GM21381 (cell line): Measurements from ENCODE around the gene HOXD12.

Experiments used
- ATAC-seq: cut with Tn5 transposase; IDR thresholded peaks from one replicate; pipeline ENCODE4 v1.9.1; 2021; ENCODE audit warnings: mild to moderate bottlenecking, moderate library complexity; ENCODE audit not compliant: unreplicated experiment

HOXD12 gene, protein sequence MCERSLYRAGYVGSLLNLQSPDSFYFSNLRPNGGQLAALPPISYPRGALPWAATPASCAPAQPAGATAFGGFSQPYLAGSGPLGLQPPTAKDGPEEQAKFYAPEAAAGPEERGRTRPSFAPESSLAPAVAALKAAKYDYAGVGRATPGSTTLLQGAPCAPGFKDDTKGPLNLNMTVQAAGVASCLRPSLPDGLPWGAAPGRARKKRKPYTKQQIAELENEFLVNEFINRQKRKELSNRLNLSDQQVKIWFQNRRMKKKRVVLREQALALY

DNA sequence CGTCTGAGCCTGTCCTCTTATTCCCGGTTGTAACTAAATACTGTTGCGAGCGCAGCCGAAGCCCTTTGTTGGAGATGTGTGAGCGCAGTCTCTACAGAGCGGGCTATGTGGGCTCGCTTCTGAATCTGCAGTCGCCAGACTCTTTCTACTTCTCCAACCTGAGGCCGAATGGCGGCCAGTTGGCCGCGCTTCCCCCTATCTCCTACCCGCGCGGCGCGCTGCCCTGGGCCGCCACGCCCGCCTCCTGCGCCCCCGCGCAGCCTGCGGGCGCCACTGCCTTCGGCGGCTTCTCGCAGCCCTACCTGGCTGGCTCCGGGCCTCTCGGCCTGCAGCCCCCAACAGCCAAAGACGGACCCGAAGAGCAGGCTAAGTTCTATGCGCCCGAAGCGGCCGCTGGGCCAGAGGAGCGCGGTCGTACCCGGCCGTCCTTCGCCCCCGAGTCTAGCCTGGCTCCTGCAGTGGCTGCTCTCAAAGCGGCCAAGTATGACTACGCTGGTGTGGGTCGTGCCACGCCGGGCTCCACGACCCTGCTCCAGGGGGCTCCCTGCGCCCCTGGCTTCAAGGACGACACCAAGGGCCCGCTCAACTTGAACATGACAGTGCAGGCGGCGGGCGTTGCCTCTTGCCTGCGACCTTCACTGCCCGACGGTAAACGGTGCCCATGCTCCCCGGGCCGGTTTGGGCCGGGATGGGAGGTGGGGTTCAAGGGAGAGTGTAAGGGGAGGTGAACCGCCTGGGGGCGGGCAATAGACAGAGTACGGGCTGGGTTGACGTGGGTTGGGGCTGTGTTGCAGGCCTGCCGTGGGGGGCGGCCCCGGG is at the start of gene HOXD12:
Gene HOXD12 (plus strand): TSS at position 68 of the 819 bp plus-strand sequence. CDS start 7 bp downstream, at position 75.
- ATAC-seq: no peak

DNA sequence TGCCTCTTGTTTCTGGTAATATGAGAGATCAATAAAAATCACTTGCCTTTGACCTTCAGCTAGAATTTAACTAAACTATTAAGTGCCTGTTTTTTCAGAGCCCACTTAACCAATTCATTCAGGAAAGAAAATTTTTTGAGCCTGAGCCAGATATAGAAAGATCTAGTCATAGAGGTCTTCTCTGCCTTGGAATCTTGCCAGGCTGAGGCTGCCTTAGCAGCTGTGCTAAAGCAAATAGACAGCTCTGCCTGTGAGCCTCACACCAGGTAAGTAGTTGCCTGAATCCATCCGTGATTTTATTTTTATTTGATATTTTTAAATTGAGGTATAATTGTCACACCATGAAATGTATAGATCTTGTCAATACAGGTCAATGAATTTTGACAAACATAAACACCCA is 43.2 kb upstream of the HOXD12 start:
- no peak for ATAC-seq

DNA sequence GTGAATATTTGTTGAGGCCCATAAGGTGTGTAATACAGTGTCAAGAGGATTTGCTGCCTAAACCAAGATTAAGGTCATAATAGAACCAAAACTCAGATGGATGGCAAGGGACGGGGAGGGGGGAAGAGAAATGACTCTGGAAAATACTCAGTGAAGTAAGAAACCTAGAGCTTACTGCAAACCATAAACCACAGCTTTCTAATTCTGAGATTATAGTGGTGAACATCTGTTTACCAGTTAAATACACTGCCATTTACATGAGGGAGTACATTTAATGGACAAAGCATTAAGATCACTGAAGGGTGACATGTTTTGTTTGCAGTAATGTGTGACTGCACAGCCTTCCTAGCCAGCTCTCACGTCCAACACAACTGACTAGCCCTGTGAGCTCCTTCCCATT is 35.6 kb upstream of the HOXD12 start:
- no peak for ATAC-seq

DNA sequence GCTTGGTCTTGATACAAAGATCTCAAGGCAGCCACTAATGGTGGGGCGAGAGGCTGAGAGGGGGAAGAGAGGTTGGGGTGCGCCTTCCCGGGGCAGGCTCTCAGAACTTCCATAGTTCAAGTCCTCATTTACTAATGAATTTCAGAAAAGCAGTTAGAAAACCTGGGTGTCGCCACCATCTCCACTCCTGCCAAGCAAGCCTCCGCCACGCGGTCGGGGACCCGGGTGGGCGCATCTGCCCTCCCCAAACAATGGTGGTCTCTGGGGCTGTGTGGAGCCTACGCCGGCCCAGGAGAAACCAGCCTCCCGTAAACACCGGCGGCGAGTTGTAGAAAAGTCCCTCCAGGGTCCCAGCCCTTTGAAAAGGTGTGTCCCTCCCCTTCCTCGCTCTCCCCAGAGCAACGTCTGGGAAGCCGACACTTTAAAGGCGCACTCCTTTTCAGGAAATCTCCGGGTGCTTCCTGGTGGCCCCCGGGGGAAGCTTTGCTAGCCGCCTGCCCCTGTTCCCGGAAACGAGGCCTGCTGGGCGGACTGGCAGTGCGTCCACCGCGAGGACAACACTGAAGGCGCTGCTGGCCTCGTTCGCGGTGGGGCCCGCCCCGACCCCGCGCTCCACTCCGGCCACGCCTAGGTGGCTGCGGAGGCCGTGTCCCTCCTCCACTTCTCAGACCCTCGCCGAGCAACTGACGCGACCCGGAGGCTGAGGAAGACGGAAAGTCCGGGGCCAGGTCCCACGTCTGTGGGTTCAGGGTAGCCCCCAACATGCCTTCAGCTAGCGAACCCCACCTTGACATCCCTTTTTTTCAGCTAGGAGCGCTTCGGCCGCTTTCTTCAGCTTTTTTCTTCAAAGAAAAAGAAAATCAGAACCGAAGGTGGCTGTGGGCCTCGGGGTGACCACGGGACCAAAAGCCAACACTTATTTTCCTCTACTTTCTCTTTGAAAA is 32.7 kb upstream of the HOXD12 start:
- ATAC-seq: no peak

DNA sequence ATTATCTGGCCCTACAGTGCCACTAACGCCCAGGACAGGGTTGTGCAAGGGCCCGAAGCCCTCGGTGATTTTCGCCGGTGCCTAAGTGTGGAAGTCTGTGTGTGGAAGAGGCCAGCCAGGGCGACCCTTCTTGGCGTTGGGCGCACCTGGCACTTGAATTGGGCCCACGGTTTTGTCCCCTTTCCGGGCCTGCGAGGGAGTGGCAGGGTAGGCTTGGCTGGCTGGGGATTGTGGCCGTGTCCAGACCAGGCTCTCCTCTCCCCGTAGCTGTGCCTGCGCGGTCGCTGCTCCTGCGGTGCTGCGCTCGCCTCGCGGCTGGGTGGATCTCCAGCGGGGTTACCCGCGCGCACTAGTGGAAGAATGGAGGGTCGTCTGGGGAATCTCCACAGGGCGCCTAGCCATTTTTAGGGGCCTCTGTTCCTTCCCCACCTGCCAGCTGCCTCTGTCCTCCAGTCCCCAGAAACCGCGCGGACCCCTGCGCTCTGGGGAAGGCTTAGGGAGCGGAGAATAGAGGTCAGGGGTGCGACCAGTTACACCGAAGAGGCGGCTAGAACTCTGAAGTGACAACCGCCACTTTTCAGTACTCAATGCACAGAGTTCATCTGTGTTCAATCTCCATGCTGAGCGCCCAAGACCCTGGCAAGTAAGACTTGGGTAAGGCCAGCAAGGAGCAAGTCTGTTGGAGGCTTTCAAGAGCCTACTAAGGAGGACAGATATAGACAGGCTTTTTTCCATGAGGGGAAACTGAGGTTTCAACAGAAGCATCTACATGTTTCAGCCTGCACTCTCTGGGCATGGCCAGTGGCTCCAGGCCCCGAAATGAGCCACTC is 31.8 kb upstream of the HOXD12 start:
- no peak for ATAC-seq

DNA sequence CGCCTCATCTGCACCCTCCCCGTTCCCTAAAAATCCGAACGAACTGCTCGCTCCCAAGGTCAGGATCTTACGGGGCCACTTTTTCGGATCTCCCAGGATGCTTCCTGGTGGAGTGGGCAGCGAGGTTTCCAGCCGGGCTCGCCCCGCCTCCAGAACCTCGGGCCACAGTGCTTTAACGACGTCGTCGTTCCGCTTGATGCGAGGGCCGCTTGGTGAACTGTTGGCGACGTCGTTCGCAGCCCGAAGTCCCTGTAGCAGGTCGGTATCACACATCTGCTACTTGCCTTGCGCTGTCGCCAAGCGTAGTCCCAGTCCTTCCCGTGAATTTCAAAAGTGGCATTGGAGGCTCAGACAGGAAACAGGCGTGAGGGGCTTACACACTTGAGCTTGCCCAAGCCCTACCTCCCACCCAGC is 31.2 kb upstream of the HOXD12 start:
- ATAC-seq: no peak

DNA sequence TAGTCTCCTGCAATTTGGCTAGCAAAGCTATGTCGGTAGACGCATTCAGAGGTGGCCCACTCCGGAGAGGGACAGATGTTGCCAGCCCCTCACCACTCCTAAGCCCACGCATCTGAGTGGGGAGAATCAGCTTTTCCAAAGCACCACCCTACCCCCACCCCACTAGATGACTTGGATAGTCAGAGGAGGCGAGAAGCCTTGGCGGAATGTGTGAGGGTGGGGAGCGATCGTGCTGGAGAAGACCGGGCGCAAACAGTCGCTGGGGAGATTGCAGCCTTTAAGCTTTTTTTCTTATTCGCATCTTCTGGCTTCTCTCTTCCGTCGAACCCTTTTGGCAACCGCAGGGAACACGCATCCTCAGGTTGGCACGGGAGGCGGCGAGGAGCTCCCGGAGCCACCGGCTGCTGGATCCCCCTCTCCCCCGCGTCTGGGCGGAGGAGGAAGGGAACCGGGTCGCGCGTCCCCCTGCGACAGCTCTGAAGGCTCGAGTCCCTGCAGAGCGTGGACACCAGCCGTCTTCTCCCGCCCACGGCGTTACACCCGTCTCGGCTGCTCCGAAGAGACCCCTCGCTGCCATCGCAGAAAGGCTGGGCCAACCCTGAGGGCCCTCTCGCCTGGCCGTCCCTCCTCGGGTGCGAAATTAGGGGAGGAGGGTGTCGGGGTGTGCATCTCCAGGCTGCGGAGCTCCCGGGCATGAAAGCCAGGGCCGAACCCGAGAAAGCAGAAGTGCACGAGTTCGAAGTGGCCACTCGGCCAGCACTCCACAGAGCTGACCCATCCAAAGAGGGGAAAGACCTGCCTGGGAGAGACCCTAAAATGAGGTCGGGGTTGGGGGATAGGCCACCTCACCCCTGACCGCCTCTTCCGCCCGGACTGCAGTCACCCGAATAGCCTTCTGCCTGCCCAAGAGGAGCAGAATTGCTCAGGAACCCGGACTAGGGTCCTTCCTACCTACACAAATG is 28.0 kb upstream of the HOXD12 start:
- no peak for ATAC-seq

DNA sequence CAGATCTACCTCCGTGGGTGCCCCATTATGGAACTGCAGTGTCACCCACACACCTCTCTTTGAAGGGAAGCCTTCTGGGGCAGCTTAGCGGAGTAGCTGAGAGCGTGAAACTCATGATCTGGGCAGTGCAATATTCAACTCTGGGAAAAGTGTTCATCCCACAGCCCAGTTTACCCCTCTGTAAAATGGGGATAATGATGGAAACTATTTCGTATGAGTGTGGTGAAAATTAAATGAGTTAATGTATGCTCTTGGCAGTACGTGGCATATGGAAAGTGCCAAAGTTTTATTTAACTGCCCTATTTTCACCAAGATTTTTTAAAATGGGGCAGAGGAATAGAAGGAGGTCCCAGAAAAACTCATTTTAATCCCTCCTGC is 27.3 kb upstream of the HOXD12 start:
- no peak for ATAC-seq

DNA sequence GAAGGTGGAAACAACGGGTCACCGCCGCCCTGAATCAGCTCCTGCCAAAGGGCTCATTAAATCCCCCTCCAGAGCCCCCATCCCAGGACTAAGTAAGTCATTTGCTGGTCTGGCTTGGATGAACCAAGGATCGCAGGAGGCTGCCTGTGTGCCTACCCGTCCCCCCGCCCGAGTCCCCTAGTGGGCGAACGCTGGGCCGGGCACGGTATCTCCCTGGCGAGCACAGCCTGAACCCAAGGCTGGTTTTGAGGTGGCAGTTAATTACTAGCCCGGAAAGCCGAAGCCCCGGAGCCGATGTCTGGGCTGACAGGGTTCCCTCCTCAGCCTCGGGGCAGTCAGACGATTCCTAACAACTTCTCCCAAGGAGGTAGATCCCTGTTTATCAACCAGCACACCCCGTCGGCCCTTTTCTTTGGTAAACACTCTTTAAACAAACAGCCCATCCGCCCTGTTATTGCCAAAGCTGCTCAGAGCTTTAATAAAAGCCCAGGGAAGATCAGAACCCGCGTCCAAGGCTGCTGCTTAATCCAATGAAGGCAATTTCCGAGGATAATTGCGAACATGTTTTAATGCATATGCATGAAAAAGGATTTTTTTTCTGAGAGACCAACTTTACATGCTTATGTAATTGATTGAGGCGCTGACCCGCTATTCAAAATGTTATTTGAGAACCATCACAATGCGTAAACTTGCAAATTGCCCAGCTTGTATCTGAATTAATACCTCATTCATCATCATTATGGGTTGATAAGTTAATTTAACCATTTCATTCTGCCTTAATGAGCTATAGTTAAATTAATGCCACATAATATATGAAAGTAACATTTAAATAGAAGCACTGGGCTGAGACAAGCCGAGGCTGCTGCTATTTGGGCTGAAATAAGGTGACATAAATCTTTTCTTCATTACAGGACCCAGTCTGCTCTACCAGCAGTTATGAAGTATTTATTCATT is 26.4 kb upstream of the HOXD12 start:
- ATAC-seq: no peak

DNA sequence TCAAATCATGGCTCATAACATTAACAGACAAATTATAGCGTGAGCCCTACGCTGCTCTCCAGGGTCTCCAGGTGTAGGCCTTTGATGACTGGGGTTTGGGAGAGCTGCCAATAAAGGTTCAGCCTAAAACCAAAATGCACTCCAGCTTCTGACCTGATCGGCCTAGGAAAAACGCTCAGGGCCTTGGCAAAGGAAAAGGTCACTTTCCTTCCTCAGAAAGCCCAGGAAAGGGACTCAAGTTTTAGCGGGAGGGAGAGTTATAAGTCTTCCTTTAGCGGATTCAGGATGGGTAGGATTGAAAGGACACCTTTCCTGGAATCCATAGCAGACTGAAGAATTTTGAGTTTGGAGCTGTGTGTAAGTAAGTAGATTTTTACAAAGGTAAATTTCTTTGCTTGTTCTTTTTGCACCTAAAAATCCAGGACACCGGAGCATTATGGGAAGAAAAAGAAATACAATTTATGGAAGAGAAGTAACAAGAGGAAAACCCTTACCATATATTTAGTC is 24.6 kb upstream of the HOXD12 start:
- ATAC-seq: no peak

DNA sequence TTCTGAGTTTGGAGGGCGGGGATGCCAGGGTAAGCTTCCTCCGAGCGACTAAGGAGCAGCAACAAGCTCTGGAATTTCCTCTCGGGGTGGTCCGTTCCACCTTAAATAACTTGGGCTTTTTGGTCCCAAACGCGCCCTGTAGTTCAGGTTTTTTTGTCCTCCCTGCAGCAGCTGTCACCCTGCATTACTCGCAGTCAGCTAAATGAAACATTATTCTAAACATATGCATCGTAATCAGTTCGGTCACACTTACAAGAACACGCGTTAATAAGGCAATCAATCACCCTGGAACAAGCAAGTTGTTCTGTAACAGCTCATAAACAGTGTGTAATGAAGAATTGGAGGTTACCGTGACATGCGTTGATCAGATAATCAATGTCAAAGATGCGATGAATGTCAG is 24.1 kb upstream of the HOXD12 start:
- ATAC-seq: no peak

DNA sequence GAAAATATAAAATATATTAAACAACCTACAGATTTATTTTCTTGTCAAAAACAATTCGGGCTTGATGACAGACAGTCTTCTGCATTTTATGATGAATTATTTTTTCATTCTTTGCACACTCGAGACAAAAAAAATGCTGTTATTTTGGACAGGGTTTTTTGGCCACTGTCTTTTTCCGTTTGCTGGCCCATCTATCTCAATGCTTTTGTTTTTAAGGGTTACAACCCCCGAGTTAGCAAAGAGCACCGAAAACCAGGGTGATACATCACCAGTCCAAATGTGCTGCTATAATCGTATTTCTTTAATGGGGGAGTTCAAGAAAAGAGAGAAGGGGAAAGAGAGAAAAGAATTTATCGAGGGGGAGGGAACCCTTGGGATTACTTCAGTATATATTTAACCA is 23.5 kb upstream of the HOXD12 start:
- ATAC-seq: no peak

DNA sequence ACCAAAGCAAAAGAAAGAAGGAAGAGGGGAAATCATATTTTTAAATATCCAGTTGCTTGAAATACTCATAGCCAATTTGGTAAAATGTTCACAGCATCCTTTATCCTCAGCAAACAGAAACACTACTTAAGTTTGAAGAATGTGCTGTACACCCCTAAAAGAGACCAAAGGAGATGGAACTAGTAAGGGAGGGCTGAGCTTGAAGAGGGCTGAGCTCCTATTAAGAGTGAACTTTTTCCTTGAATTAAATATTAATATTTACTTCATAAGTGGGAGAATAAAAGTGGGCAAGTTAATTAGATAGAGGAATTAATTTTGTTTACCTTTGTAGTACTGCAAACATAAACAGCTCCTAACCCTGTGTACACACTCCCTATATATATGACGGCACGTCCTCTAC is 22.8 kb upstream of the HOXD12 start:
- ATAC-seq: no peak

DNA sequence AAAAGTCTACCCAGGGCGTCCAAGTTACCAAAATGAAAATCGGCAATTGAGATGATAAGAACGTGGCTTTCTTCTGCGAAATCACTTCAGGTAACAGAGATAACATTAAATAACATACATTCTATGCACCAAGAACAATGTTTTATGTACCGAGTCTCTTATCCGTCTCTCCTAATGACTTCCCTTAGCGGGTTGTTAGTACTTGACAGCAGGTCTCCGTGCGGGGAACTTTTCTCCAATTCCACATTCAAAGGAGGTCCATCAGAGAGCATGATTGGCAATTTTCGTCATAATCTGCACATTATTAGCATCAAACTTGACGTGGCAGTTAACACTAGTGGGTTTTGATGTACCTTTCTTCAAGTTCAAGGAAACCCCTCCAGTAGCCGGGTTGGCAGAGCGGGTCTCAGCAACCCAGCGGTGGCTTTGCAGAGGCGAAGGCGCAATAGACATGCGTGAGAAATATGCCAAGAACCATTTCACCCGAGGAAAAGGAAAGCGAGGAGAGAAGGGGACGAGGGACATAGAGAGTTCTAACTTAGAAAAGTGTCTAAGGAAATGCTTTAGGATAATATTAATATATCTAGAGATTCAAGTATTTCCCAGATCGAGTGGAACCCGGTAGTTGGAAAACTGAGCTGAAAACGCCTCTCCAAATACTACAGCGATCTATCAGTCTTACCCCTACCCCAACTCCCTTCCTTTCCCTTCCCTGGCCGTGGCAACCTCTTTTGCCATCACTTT is 20.9 kb upstream of the HOXD12 start:
- ATAC-seq: no peak

DNA sequence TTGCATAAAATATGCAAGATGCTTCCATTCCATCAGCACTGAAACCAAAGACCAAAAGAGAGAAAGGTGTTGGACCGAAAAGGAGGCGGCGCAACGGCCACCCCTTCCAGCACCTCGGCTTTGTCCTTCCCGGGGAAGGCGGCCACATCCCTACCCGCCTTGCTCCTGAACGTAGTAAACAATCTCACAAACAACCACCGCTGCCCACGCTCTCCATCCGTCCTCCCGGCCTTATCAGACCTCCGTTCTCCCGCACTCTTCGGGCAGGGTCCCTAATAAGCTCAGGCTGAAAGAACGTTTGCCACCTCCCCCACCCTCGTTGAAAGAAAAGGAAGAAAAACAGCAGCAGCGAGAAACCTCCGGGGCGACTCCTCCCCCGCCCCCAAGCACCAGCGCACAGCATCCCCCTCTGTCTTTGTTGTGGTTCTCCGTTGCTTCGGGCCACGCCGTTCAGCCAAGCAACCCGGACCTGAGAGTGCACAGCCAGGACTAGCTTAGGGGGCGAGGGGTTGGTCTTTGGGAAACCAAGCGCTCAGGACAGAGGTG is 20.2 kb upstream of the HOXD12 start:
- ATAC-seq: no peak

DNA sequence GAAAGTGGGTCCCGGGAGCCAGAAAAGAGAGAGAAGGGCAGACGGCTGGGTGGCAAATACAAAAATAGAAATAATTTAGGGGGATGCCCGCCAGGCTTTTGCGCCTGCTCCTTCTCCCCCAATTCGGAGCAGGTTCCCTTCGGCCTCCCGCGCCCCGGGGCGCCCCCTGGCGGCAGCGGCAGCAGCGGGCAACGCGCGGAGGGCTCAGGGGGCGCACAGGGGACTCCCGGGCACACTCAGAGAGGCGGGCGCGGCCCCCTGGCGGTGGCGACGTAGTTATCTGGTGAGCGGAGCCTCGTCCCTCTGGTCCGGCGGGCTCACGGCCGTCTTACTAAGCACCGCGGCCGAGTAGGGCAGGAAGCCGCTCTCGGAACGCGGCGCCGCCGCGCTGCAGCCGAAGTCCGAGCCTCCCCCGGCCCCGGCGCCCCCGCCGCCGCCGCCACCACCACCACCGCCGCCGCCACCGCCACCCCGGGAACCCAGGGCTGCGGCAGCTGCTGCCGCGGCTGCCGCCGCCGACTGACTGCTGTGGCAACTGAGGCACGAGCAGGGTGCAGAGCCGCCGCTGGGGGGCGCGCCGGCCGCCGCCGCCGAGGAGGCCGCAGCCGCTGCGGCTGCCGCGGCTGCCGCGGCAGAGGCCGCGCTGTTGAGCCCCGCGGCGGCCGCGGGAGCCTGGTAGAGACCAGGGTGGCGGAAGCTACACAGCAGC is 19.6 kb upstream of the HOXD12 start:
- ATAC-seq: no peak
